Fibroblast of lung (primary cell): ENCODE data around the gene PIK3AP1.

Experiments used
- EZH2 ChIP-seq: IDR thresholded peaks from 2 replicates; pipeline ENCODE4 v1.5.1; 2012; ENCODE audit warnings: low read length, control low read depth, mild to moderate bottlenecking; ENCODE audit errors: missing control alignments
- TF ChIP-seq, protein P1 (sequence below), 2 donors: IDR thresholded peaks in 1 of 2; conservative IDR thresholded peaks in 1 of 2; 1 replicate in 1 of 2; 2 replicates in 1 of 2; pipeline ENCODE4 v1.5.1; 2011 to 2012; ENCODE audit warnings: low read length in 2 of 2, control low read depth in 1 of 2, inconsistent platforms in 1 of 2, low read depth in 1 of 2, mild to moderate bottlenecking in 1 of 2

DNA sequence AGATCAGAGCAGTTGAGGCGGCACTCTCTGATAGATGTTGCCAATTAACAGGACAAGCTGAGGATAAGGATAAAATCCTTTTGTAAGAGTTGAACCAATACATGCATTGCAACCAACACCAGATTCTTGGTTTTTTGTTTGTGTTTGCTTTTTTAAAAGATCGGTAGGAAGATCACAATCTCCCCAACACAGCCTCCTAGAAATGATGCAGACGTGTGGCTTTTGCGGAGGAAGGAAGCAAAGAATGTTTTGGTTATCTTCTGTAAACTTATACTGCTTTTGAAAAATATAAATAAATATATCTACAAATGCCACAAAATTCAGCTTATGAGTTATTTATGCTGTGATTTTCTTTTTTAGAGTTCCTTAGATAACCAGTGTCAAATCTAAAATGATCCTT is 35.5 kb downstream of the PIK3AP1 start:
- no peak for TF ChIP-seq EZH2
- TF ChIP-seq, protein P1, sequence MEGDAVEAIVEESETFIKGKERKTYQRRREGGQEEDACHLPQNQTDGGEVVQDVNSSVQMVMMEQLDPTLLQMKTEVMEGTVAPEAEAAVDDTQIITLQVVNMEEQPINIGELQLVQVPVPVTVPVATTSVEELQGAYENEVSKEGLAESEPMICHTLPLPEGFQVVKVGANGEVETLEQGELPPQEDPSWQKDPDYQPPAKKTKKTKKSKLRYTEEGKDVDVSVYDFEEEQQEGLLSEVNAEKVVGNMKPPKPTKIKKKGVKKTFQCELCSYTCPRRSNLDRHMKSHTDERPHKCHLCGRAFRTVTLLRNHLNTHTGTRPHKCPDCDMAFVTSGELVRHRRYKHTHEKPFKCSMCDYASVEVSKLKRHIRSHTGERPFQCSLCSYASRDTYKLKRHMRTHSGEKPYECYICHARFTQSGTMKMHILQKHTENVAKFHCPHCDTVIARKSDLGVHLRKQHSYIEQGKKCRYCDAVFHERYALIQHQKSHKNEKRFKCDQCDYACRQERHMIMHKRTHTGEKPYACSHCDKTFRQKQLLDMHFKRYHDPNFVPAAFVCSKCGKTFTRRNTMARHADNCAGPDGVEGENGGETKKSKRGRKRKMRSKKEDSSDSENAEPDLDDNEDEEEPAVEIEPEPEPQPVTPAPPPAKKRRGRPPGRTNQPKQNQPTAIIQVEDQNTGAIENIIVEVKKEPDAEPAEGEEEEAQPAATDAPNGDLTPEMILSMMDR (conservative IDR thresholded peaks at IDR 0.05 in 1 of 2, IDR thresholded peaks at IDR 0.05 in 1 of 2; ENCODE audit: low read depth in 1 of 2, low read length in 2 of 2): no peak
